Islet precursor cell (in vitro differentiated cells): ENCODE data around the gene SF3B3.
A peak's percentile ranks its signal among the peaks of the same experiment; 100 is the strongest.
"Not testable (repeated sequence)": the region's sequence is repeated elsewhere in the genome, so short reads cannot be mapped to it uniquely, and the experiment has no call there.

ENCODE experiments used
- DNase-seq: peaks from one replicate; pipeline ENCODE4 v3.0.0-alpha.2; 2018

SF3B3 gene

DNA sequence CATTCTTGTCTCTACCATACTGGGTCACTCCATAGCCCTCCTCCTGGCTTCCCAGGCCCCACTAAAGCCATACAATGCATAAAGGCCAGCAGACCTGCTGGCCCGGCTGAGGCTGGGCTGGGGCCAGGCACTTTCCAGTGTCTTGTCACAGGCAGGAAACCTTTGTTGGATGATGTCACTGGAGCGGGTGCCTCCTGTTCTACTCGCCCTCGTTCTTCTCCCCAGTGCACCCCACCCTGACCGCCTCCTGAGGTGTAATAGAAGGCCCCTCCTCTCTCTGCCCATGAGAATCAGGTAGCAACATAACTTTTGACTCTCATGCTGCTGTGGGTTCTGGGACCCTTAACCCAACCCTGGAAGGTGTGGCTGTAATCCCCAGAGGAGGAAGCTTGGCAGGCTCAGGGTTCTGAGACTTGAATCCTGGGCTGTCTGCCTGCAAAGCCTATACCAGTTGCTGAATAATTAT, 68.5 kb downstream of the SF3B3 start:
- DNase-seq: no peak

DNA sequence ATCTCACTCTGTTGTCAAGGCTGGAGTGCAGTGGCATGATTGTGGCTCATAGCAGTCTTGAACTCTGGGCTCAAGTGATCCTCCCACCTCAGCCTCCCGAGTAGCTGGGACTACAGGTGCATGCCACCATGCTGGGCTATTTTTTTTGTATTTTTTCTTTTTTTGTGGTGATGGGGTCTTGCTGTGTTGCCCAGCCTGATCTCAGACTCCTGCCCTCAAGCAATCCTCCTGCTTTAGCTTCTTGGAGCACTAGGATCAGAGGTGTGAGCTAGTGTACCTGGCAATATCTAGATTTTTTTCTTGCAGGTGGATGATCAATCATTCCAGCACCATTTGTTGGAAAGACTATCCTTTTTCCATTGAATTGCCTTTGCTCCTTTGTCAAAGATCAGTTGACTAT, 69.9 kb downstream of the SF3B3 start:
- DNase-seq: no peak

DNA sequence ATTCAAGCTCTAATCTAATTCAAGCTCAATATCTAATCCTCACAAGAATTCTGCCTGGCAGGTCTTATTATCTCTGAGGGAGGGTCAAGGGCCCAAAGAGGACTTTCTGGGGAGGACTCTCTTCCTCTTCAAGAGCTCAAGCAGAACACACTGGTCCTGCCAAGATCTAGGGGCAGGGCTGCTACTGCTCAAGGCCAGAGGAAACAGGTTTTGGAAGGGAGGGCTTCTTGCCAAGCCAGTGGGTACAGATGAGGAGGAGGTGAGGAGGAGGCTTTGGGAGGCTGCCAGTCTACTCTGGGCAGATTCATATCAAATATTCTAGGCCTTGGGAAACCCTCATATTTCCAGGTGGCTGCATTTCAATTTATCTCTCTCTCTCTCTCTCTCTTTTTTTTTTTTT, 71.0 kb downstream of the SF3B3 start:
- no peak for DNase-seq

DNA sequence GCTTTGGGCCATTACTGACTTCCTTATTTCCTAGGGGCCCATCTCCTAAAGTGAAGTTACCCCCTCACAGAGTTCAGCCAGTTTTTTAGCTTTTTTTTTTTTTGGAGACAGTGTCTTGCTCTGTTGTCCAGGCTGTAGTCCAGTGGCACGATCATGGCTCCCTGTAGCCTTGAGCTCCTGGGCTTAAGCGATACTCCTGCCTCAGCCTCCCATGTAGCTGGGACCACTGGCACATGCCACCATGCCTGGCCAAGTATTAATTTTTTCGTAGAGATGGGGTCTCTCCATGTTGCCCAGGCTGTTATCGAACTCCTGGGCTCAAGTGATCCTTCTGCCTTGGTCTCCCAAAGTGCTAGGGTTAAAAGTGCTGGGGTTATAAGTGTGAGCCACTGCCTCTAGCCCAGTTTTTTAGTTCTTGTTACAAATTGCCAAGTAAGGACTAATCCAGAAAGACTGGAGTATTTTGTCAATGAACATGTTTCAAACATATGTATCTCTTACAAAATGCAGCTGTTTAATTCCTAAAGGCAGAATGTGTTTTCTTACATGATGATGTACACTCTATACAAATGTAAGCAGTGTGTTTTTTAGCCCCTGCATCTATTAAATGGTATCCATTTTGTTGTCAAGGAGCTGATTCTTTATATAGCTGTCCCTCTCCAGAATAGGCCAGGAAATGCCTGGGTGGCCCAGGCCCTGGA, 73.7 kb downstream of the SF3B3 start:
- DNase-seq: no peak

DNA sequence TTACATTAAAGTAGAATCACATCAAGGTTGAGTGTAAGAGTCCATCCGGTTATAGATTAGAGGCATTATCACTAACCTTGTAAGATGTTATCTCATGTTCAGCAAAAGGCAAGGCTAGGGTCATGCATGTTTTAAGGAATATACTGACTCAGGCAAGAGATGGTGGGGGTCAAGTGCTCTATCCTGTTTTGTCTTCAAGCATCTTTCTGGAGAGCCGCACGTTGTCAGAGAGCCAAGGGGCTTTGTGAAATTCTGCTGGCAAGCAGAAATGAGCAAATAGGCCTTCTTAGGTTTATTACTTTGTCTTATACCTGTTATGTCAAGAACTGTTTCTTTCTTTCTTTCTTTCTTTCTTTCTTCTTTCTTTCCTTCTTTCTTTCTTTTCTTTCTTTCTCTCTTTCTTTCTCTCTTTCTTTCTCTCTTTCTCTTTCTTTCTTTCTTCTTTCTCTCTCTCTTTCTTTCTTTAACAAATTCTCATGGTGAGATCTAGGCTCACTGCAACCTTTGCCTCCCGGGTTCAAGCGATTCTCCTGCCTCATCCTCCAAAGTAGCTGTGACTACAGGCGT, 75.4 kb downstream of the SF3B3 start:
- DNase-seq: no peak

DNA sequence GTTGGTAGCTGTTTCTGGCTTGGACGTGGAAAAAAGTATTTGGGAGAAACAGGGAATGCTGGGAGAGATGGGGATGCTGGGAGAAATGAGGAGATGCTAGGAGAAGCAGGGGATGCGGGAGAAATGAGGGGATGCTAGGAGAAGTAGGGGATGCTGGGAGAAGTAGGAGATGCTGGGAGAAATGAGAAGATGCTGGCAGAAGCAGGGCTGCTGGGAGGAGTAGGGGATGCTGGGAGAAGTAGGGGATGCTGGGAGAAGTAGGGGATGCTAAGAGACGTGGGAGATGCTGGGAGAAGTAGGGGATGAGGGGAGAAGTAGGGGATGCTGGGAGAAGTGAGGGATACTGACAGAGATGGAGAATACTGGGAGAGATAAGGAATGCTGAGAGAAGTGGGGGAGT, 77.1 kb downstream of the SF3B3 start:
- DNase-seq: no peak

DNA sequence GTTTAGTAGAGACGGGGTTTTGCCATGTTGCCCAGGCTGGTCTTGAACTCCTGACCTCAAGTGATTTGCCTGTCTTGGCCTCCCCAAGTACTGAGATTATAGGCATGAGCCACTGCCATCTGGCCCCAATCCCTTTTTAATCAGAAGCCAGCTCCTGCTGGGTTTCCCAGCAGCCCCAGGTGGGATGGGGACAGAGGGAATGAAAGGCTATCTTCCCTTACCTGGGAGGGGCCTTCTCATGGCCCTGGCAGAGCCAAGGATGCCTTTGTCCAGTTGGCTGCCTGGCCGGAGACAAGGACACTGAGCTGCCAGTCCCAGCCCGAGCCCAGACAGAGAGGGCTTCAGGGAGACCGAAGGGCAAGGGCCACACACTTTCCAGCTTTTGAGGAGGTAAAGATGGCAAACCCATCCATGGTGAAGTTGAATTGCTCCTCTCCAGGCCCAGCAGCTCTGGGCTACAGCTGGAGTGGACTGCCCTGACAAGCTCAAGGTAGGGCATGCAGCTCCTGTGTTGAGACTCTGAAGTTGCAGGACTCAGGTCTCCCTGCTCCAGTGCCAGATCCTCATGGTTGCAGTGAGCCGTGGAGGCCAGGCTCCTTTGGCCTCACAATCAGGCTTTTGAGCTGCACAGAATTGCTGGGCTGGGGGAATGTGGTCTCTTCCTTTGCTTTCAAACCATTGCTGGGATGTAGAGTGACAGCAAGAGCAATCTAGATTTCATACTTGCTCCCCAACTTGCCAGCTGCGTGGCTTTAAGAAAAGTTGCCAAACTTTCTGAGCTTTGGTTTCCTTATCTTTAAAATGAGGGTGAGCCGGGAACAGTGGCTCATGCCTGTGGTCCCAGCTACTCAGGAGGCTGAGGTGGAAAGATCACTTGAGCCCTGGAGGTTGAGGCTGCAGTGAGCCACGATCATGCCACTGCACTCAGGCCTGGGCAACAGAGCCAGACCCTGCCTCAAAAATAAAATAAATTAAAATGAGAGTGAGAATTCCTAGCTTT, 78.3 kb downstream of the SF3B3 start:
- no peak for DNase-seq

DNA sequence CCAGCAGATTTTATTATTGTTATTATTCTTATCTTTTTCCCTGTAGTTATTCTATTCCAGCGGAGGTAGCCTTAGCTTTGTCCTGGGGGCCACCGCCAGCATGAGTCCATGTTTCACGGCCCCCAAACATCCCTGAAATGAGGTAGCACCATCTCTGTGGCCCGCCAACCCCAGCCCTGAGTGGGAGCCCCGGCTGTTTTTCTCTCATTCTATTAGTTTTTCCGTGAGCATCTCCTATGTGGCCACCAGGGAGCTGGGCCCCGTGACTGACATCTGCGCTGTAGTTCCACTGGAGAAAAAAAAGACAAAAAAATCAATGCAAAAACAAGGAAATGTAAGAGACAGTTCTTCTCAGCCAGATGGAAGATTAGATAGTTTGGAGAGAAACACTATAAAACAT, 79.2 kb downstream of the SF3B3 start:
- DNase-seq: no peak

DNA sequence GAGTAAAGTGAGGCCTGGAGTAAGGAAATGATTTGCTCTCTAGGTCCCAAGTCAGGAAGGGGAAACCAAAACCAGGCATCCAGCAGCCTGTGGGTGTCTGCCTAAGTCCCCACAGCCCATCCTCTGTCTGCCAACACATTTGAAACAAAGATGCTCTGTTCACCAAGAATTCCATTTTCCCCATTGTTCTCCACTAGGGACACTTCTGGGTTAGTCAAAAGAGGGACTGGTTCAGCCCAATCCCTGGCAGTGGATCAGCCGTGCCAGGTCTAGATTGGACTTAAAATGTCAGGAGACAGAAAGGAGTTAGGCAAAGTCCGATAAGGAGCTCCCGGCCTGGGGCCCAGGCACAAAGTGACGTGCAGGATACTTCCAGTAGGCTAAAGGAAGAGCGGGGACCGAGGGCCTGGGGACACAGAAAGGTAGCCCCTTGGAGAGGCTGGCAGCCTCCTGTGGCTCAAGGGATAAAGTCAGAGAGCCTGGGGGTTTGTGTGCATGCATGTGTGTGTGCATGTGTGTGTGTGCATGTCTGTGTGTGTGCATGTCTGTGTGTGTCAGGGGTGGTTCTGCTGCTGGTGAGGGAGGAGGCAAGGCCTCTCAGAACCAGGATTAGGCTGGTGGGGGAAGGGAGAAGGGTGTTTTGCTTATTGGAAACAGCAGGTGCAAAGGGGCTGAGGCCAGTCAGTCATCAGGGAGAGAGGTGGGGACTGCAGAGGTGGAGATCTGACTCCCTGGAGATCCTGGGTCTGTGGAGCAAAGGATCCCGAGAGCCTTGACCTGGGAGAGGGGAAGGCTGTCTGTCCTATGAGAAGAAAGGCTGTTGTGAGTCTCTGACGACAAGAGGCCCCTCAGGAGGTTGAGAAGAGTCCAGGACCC, 81.0 kb downstream of the SF3B3 start:
- peak; percentile 60 for DNase-seq

DNA sequence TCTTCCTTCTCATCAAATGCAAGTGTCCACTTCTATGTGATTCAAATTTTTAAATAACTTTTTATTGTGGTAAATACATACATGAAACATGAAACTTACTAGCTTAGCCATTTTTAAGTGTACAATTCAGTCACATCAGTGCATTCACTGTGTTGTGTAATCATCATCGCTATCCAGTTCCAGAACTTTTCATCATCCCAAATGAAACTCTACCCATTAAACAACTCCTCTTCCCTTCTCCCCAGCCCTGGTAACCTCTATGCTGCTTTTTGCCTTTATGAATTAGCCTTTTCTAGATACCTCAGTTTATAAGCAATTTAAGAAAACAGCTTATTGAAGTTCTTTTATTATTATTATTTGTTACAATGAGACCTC, 81.7 kb downstream of the SF3B3 start:
- no peak for DNase-seq

DNA sequence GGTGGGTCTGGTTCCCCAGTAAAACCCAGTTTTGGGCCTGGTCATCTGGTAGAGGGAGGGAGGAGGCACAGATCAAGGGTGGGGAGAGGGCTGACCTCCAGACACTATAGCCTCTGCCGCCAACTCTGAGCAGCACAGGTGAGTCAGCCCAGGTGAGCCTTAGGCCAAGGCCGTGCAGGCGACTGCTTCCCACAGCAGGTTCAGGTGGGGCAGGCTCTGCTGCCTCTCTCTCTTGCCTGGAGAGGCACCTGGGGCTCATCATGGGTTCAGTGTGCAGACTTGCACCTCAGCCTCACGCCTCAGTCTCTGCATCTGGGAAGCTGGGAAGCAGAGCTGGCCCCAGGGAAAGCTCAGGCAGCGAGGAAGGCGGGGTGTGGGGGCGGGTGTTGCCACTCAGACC, 84.9 kb downstream of the SF3B3 start:
- peak; percentile 76 for DNase-seq

DNA sequence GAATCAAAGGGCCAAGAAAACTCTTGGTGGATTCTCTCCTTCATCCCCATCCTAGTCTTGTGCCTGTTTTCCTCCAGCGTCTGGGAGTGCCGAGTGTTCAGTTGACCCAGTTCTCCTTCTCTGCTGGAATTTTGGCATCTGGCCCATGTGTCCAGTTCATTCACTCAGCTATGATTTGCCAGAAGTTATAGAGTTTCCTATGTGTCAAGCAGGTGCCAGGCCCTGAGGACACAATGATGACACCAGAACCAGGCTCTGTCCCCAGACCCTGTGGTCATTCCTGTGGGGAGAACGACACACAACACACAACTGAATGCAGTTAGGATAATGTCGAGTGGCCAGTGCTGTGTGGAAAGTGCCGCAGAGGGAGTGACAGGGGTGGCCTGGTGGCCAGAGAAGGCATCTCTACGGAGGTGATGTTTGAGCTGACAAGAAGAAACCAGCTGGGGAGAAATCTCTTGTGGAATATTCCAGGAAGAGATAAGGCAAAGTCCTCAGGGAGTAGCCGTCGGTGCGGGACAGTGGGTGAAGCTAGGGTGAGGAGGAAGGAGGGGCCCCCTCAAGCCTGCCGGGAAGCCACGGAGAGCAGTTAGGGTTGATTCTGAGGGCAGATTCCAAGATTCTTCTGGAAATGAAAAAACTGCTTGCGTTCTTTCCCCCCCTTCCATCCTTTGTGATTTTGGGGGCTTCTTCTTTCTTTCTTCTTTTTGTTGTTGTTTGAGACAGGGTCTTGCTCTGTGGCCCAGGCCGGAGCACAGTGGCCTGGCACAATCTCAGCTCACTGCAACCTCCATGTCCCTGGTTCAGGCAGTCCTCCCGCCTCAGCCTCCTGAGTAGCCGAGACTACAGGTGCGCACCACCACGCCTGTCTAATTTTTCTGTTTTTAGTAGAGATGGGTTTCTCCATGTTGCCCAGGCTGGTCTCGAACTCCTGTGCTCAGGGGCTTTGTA, 86.9 kb downstream of the SF3B3 start:
- DNase-seq: no peak

DNA sequence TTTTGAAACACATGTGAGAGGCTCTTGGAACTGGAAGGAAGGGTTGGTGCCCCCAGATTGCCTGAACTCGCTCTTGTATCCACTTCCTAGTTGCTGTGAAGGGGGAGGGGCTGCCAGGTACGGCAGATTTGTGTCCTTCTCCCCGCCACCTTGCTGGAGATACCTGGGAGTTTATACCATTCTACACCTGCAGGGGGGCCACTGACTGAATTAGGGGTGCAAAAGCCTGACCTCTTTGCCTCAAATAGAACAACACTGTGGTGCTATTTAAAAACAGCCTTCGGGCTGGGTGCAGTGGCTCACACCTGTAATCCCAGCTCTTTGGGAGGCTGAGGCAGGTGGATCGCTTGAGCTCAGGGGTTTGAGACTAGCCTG, 87.6 kb downstream of the SF3B3 start:
- no peak for DNase-seq

DNA sequence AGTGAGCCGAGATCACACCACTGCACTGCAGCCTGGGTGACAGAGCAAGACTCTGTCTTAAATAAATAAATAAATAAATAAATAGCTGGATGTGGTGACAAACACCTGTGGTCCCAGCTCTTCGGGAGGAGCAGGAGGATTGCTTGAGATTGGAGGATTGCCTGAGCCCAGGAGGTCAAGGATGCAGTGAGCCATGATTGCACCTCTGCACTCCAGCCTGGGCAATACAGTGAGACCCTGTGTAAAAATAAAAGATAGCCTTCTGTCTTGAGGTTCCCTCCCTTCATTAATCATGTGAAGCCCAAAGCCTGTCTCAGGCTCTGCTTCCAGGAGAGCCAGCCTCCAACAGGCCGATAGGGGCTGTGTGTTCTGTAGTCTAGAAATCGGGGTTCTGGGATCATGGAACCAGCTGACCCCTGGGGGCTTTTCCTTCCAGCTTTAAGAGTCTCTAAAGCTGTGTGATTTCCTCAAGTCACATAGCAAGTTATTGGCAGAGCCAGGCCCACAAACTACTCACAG, 88.2 kb downstream of the SF3B3 start:
- DNase-seq: no peak

DNA sequence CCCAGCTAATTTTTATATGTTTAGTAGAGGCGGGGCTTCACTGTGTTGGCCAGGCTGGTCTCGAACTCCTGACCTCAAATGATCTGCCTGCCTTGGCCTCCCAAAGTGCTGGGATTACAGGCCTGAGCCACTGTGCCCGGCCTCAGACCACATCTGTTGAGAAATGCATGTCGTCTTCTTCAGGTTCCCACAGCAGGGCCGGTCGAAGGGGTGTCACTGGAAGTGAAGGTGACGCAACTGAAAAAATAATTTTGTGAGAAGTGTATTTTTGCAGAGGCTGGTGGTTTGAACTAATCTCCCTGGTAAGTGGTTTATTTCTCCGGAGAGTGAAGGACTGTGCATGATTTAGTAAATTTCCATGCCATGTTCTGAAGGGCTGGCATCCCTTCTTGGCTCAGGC, 89.3 kb downstream of the SF3B3 start:
- no peak for DNase-seq

DNA sequence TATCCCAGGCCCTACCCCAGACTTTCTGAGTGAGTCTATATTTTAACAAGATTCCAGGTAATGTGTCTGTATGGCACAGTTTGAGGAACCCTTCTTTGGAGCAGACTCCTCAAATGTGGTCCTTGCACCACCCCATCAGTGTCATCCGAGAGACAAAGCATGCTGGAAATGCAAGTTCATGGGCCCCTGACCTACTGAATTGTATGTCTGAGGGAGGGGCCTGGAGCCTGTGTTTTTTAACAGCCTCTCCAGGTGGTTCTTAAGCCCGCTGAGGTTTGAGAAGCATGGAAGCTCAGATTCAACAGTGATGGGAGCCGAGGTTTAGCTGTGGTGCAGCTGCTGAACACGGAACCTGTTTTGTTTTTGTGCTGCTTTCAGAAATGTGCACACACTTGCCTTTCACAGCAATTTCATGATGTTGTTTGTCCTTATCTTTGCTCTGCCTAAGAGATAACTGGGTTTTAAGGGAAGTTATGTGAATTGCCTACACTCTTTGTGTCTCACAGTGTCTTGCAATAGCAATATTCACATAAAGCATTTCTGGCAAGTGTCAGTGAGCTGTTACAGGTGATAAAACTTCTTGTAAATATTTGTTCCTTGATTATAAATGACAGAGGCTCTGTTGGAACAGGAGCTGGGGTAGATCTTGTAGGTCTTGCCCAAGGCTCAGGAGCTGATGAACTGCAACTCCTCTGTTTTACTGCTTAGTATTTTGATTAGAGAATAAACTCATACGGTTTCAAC, 90.8 kb downstream of the SF3B3 start:
- no peak for DNase-seq

DNA sequence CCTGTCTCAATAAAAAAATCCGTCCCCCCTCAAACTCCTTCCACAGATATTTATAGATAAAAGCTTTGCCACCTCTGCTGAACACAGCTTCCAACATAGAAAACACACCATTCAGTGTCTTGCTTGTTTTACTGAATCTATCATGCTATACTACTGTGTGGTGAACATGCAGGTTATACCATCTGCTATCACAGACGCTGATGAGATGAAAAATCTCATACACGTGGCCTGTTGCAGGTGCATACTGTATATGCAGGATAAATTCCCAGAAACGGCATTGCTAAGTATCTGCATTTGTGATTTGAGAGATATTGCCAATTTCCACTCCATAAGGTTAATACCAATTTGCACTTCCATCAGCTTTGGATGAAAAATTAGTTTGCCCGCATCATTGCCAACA, 92.3 kb downstream of the SF3B3 start:
- DNase-seq: no peak

DNA sequence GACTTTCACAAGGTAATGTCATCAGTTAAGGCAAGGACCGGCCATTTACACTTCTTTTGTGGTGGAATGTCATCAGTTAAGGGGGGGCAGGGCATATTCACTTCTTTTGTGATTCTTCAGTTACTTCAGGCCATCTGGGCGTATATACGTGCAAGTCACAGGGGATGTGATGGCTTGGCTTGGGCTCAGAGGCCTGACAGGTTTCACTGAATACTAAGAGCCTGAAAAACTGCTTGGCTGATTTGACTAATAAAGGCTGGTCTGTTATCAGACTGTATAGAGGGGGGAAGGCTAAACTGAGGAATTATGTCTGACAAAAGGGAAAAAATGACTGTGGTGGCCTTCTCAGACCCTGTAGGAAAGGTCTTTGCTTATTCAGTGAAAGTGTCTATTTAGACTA, 98.2 kb downstream of the SF3B3 start:
- DNase-seq: not testable (repeated sequence)
